Measurements from ENCODE around the gene CYP26B1.

Gene CYP26B1

DNA sequence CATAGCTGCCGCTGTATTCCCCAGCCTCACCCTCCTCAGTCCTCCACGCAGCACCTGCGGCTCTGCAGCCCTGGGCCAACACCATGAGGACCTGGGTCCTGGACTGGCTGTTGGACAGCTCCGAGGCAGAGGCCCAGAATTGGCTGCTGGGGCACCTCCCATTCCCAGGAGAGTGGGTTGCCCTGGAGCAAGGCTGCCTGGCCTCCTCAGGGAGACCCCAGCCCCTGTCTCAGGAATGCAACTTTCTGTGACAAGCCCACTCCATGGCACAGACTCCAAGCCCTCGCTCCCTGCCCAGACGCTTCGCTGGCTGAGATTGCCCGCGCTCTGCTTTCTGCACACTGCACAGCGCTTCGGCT lies 33.0 kb downstream of the CYP26B1 start:
- DNase-seq (ENCODE audit: low spot score), result no peak
- in situ Hi-C loops (cut with MboI; ENCODE audit: low sequenced_read_pairs, unreplicated experiment), result no loop called here
- no peak for TF ChIP-seq CTCF (IDR thresholded peaks at IDR 0.05; ENCODE audit: borderline replicate concordance, control extremely low read depth, extremely low read depth, insufficient read depth, missing control alignments)

DNA sequence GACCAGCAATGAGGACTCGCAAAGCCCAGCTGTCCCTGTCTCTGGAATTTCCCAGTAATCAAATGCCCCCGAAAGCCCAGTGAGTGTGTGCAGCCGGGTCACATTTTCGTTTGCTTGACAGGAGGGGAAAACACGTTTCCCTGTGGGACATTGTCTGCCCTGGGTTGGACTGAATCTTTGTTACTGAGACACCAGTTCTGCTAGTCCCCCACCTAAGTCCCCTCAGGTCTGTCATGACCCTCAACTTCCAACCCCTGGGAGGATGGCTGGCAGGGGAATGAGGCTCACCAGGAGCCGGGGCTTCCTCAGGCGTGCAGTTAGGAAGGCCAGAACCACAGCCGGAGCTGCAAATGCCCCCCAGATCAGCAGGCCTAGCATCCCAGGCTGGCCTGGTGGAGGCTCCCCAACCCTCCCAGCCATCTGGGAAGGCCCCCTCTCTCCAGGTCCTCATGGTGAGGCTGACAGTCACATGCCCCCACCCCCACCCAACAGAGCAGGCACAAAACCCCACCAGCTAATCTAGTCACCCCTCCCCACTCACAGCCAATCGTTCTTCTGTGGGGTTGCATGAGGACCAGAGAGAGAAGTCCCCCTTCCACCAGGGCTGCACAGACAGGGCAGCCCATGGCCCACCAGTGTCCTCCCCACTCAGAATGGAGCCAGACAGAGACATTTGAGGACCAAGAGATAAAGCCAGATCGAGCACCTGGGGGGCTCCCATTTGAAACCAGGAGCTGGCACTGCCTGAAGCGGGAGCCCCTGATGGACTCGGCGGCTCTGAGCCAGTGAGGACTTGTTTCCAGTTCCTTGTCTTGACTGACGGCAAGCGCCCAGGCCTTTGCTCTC lies 33.6 kb downstream of the CYP26B1 start:
- in situ Hi-C loops (cut with MboI; ENCODE audit: low sequenced_read_pairs, unreplicated experiment), result no loop called here
- no peak for DNase-seq (ENCODE audit: low spot score)
- TF ChIP-seq CTCF (IDR thresholded peaks at IDR 0.05; ENCODE audit: borderline replicate concordance, control extremely low read depth, extremely low read depth, insufficient read depth, missing control alignments), result no peak

DNA sequence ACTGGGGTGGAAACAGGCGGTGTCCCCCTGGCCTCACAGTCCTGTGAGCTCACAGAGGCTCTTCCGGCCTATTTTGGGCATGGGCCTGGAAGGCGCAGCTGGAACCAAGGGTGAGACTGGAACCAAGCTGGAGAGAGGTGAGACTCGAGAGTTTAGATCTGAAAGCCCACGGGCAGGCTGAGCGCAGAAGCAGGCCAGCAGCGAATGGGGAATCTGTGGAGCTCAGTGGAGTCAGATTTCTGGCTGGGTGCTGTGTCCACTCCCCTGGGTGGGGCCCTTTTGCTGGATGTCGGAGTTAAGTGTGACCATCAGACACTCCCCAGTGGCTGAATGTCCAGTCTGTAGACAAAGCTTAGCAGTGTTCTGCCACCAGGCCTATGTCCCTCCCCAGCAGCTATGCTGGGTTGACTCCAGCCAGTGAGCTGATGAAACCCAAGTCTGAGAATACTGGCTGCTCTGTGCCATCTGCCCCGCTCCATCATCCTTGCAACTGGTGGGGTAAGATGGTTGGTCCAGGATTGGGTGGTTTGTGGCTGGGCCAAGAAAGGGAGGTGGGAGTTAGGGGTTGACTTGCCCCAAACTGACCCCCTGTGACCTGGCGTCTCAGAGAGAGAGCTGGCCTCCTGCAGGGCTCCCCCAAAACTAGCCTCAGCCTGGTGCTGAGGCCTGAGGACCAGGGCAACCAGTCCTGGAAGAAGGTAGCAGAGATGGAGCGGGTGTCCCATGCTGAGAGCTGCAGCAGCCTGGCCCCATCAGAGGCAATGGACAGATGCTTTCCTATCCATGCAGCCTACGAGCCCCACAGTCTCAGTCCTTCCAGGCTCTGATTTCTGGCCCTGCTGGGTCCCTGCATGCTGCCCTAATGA lies 34.4 kb downstream of the CYP26B1 start:
- in situ Hi-C loops (cut with MboI; ENCODE audit: low sequenced_read_pairs, unreplicated experiment), result no loop called here
- no peak for TF ChIP-seq CTCF (IDR thresholded peaks at IDR 0.05; ENCODE audit: borderline replicate concordance, control extremely low read depth, extremely low read depth, insufficient read depth, missing control alignments)
- DNase-seq (ENCODE audit: low spot score), result no peak

GRCh38 chr2:72112401-72112800 lies 35.3 kb downstream of the CYP26B1 start:
- no peak for TF ChIP-seq CTCF (IDR thresholded peaks at IDR 0.05; ENCODE audit: borderline replicate concordance, control extremely low read depth, extremely low read depth, insufficient read depth, missing control alignments)
- no peak for DNase-seq (ENCODE audit: low spot score)
- in situ Hi-C loops (cut with MboI; ENCODE audit: low sequenced_read_pairs, unreplicated experiment), result no loop called here

DNA sequence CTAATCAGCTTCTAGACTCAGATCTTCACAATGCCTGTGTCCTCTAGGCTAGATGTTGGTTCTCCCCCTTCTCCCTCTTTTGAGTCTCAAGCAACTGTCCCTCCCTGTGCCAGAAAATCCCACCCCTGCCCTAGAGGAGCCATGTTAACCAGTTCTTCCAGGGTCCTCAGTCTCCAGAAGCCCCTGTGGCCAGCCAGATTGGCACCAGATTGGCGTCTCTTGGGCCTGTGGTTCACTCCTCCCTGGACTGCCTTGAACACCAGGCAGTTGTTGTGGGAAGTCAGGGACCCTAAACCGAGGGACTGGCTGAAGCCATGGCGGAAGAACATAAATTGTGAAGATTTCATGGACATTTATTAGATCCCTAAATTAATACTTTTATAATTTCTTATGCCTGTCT lies 36.6 kb downstream of the CYP26B1 start:
- no peak for DNase-seq (ENCODE audit: low spot score)
- no peak for TF ChIP-seq CTCF (IDR thresholded peaks at IDR 0.05; ENCODE audit: borderline replicate concordance, control extremely low read depth, extremely low read depth, insufficient read depth, missing control alignments)
- in situ Hi-C loops (cut with MboI; ENCODE audit: low sequenced_read_pairs, unreplicated experiment), result no loop called here

DNA sequence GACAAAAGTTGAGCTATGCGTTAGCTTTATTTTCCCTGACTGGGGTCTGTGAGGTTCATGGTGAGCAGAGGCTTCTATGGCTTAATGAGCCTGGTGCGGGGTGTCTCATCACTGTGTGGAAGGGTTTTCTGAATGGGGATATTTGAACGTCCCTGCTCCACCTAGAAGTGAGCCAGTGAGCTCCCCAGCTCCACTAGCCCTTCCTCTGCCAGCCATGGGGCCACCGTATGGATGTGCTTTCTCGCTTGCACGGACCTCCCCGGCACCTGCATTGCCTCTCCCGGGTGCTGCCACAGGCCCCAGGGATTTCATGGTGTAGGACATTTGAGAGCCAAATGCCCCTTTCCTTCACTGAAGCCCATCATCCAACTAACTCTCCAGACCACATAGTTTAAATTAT lies 37.8 kb downstream of the CYP26B1 start:
- no peak for DNase-seq (ENCODE audit: low spot score)
- TF ChIP-seq CTCF (IDR thresholded peaks at IDR 0.05; ENCODE audit: borderline replicate concordance, control extremely low read depth, extremely low read depth, insufficient read depth, missing control alignments), result no peak
- in situ Hi-C loops (cut with MboI; ENCODE audit: low sequenced_read_pairs, unreplicated experiment), result no loop called here
